Caco-2 (cell line): ENCODE results near the gene TRIB2. TPM values are rescaled to one million over a fixed set of nuclear protein-coding genes. Genes with fewer than 3 reads are reported as not detected.

Source experiments
- BruUV-seq: library from RNA; stranded (reverse); fragments of 400-500 nt; replicated peaks from 2 replicates; lab custom pipeline; 2021; lab: Mats Ljungman, UMichigan
- CTCF ChIA-PET: fragments of 300-600 bp; sonication (Branson Sonifier 250); formaldehyde crosslinking; loops from one replicate; lab custom pipeline; 2022; ENCODE audit warnings: antibody characterized with exemption; lab: Charles Lee
- POLR2A ChIA-PET: fragments of 300-600 bp; sonication (Branson Sonifier 250); formaldehyde crosslinking; loops from one replicate; lab custom pipeline; 2022; ENCODE audit warnings: antibody characterized with exemption; lab: Charles Lee
- DNase-seq, 2 experiments: peaks; one replicate each; pipeline versions ENCODE4 v3.0.0 to v3.0.0-alpha.2; 2020 to 2022
- H3K27me3 ChIP-seq: replicated peaks from 2 replicates; pipeline ENCODE4 v1.6.0; 2011; ENCODE audit warnings: low read length; ENCODE audit not compliant: control insufficient read depth, insufficient read depth
- H3K36me3 ChIP-seq: 2 replicates; pipeline ENCODE4 v1.5.1; 2011; ENCODE audit warnings: low read length; ENCODE audit not compliant: control insufficient read depth, insufficient read depth
- H3K4me1 ChIP-seq: fragments of 250-450 bp; sonication (Bioruptor Pico); 2 replicates; pipeline ENCODE4 v1.5.1; 2020; ENCODE audit warnings: mild to moderate bottlenecking
- H3K4me3 ChIP-seq: 2 replicates; pipeline ENCODE4 v1.5.1; 2011; ENCODE audit warnings: low read depth, mild to moderate bottlenecking, control low read depth, low read length
- H3K9me3 ChIP-seq: fragments of 250-450 bp; sonication (Bioruptor Pico); 2 replicates; pipeline ENCODE4 v1.5.1; 2020; ENCODE audit warnings: mild to moderate bottlenecking, moderate library complexity
- H3K27ac Mint-ChIP-seq: one replicate; pipeline ENCODE4 v1.8.0; 2022; ENCODE audit warnings: mixed read lengths; ENCODE audit not compliant: unreplicated experiment
- H3K27me3 Mint-ChIP-seq: one replicate; pipeline ENCODE4 v1.8.0; 2022; ENCODE audit warnings: mixed read lengths; ENCODE audit not compliant: insufficient read depth, unreplicated experiment
- H3K36me3 Mint-ChIP-seq: one replicate; pipeline ENCODE4 v1.8.0; 2022; ENCODE audit warnings: mild to moderate bottlenecking, mixed read lengths; ENCODE audit not compliant: insufficient read depth, unreplicated experiment
- H3K4me1 Mint-ChIP-seq: one replicate; pipeline ENCODE4 v1.8.0; 2022; ENCODE audit warnings: low read depth, mixed read lengths; ENCODE audit not compliant: unreplicated experiment
- H3K4me3 Mint-ChIP-seq: one replicate; pipeline ENCODE4 v1.8.0; 2022; ENCODE audit warnings: mild to moderate bottlenecking, moderate library complexity, mixed read lengths; ENCODE audit not compliant: unreplicated experiment
- H3K9me3 Mint-ChIP-seq: one replicate; pipeline ENCODE4 v1.8.0; 2022; ENCODE audit warnings: mixed read lengths; ENCODE audit not compliant: unreplicated experiment
- intact Hi-C: fragments of 100-400 bp; cut with micrococcal nuclease; formaldehyde crosslinking; loops from one replicate; pipeline ENCODE4 v1.10.0; 2022; ENCODE audit not compliant: unreplicated experiment
- total RNA-seq: library from RNA; stranded (reverse); gene quantifications from 2 replicates; pipeline ENCODE4 v1.2.3, GENCODE V29; 2022
- TF ChIP-seq, protein P1 (sequence below), 2 experiments: fragments of 200-600 bp in 1 of 2; IDR thresholded peaks; 1 replicate in 1 of 2; 2 replicates in 1 of 2; pipeline versions ENCODE4 v1.5.1 to v1.8.0; 2011 to 2022; ENCODE audit warnings: antibody characterized with exemption in 1 of 2, control low read depth in 1 of 2, inconsistent platforms in 1 of 2, low read depth in 1 of 2, low read length in 1 of 2, mild to moderate bottlenecking in 1 of 2, moderate library complexity in 1 of 2; ENCODE audit not compliant: insufficient read depth in 1 of 2, severe bottlenecking in 1 of 2, unreplicated experiment in 1 of 2

TRIB2 gene
- total RNA-seq, 1 experiment from 2014 or later, result 2.9 TPM

DNA sequence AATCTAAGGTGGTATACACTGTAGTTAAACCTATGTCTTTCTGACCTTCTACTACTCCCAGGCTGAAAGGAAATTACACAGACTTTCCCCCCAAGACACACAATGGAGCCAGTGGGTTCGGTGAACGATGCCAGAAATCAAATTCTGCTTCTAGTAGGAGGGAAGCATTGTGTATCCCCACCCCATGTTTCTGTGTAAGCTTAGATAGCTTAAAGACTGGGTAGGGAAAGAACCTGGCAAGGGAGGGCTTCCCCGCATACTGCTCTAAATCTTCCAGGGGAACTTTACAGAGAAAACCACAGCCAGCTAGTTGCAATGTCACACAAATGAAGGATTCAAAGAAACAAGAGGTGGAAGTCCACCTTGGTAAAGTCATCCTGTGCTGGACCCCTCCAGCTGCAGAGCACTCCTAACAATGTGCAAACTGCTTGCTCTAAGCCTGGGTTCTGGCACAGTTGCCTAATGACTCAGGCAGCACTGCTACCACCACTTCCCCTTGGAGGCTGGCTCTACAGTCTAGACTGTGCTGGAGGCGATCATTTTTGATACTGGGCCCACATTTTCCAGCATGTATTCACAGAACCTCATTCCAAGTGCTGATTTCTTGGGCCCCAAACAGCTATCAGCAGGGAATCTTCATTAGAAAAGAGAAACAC, 47.5 kb downstream of the TRIB2 start:
- TF ChIP-seq, protein P1, sequence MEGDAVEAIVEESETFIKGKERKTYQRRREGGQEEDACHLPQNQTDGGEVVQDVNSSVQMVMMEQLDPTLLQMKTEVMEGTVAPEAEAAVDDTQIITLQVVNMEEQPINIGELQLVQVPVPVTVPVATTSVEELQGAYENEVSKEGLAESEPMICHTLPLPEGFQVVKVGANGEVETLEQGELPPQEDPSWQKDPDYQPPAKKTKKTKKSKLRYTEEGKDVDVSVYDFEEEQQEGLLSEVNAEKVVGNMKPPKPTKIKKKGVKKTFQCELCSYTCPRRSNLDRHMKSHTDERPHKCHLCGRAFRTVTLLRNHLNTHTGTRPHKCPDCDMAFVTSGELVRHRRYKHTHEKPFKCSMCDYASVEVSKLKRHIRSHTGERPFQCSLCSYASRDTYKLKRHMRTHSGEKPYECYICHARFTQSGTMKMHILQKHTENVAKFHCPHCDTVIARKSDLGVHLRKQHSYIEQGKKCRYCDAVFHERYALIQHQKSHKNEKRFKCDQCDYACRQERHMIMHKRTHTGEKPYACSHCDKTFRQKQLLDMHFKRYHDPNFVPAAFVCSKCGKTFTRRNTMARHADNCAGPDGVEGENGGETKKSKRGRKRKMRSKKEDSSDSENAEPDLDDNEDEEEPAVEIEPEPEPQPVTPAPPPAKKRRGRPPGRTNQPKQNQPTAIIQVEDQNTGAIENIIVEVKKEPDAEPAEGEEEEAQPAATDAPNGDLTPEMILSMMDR (IDR thresholded peaks at IDR 0.05; ENCODE audit: insufficient read depth in 1 of 2, low read depth in 1 of 2, low read length in 1 of 2, severe bottlenecking in 1 of 2, unreplicated experiment in 1 of 2), result no peak
- H3K27ac Mint-ChIP-seq, result no peak overlapping the region
- H3K9me3 Mint-ChIP-seq, result no peaks in the 10 kb centered on the region
- intact Hi-C loops, result no loop called here
- no peak overlapping the region for H3K4me3 Mint-ChIP-seq
- no TSS peak for BruUV-seq
- H3K4me3 ChIP-seq, result no peak overlapping the region
- H3K36me3 ChIP-seq, result no peaks in the 10 kb centered on the region
- H3K27me3 ChIP-seq, result no peaks in the 10 kb centered on the region
- ChIA-PET POLR2A (no interaction called here), CTCF (no interaction called here)
- no peaks in the 10 kb centered on the region for H3K36me3 Mint-ChIP-seq
- H3K4me1 ChIP-seq, result no peaks in the 10 kb centered on the region
- H3K27me3 Mint-ChIP-seq, result peaks cover 9% of the 10 kb centered on the region
- no peak for DNase-seq
- no peaks in the 10 kb centered on the region for H3K9me3 ChIP-seq
- no peaks in the 10 kb centered on the region for H3K4me1 Mint-ChIP-seq

DNA sequence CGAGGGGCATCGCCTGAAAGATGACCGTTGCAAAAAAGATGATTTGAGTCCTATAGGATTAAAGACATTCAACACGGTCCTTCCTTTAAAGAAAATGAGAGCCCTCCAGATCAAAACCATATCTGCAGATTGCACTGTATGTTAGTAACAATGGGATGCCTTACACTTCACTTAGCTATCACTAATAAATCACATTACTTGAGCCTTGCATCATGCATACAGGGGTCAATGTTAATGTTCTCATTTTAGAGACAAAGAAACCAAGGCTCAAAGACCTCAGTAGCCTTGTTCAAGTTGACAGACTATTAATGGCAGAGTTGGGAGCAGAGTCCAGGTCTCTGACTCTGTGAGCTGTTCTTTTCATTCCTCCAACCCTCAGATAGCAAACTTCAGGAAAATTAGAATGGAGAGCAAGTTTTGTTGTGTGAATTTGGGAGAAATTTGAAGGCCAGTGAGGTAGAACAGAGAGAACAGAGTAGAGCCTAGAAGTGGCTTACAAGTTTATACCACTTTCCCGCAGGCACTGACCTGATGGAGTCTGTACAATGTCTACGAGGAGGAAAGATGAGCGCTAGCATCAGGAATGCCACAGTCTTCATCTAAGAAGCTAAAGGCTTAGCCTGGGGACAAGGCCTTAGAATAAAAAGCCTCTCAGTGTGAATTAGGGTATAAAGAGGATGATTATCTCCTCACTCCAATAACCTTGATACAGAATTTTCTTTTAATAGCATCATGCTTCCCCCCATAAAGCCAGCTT, 48.3 kb downstream of the TRIB2 start:
- BruUV-seq, result no TSS peak
- Mint-ChIP-seq H3K36me3 (no peaks in the 10 kb centered on the region), H3K27me3 (peaks cover 13% of the 10 kb centered on the region), H3K27ac (no peak overlapping the region), H3K4me1 (no peaks in the 10 kb centered on the region), H3K9me3 (no peaks in the 10 kb centered on the region), H3K4me3 (no peak overlapping the region)
- Histone ChIP-seq H3K36me3 (no peaks in the 10 kb centered on the region), H3K9me3 (no peaks in the 10 kb centered on the region), H3K27me3 (no peaks in the 10 kb centered on the region), H3K4me3 (no peak overlapping the region), H3K4me1 (no peaks in the 10 kb centered on the region)
- TF ChIP-seq, protein P1 (IDR thresholded peaks at IDR 0.05; ENCODE audit: insufficient read depth in 1 of 2, low read depth in 1 of 2, low read length in 1 of 2, severe bottlenecking in 1 of 2, unreplicated experiment in 1 of 2), result no peak
- CTCF ChIA-PET, result no interaction called here
- intact Hi-C loops, result no loop called here
- POLR2A ChIA-PET, result no interaction called here
- DNase-seq, result no peak

DNA sequence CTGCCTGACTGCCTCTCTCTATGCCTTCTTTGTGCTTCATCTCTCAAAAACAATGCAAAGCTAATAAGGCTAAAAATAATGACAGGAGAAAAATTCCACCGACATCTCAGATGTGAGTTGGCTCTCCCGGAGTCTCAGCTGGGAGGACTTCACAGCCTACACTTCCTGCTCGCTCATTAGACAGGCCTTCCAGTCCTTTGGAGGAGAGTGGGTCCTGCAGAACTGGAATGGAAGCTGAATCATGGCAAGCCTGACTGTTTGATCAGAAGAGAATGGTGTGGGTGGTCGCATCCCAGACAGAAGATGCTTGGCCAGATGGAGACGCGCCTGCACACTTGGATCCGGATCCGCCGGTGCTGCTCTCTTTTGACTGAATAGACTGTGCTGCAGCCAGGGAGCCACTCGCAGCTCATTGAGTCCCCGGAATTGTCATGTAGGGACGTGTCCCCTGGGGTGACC, 49.7 kb downstream of the TRIB2 start:
- Mint-ChIP-seq H3K27me3 (peaks cover 13% of the 10 kb centered on the region), H3K27ac (no peak overlapping the region), H3K36me3 (no peaks in the 10 kb centered on the region), H3K4me3 (no peak overlapping the region), H3K9me3 (no peaks in the 10 kb centered on the region), H3K4me1 (no peaks in the 10 kb centered on the region)
- TF ChIP-seq, protein P1 (IDR thresholded peaks at IDR 0.05; ENCODE audit: insufficient read depth in 1 of 2, low read depth in 1 of 2, low read length in 1 of 2, severe bottlenecking in 1 of 2, unreplicated experiment in 1 of 2), result no peak
- H3K27me3 ChIP-seq, result no peaks in the 10 kb centered on the region
- intact Hi-C loops, result no loop called here
- no peaks in the 10 kb centered on the region for H3K36me3 ChIP-seq
- POLR2A ChIA-PET, result no interaction called here
- CTCF ChIA-PET, result no interaction called here
- no peak for DNase-seq
- no peaks in the 10 kb centered on the region for H3K9me3 ChIP-seq
- BruUV-seq, result no TSS peak
- H3K4me1 ChIP-seq, result no peaks in the 10 kb centered on the region
- H3K4me3 ChIP-seq, result no peak overlapping the region
